ENCODE measurements around the gene WDR70. TPM values are rescaled to one million over a fixed set of nuclear protein-coding genes. Genes with fewer than 3 reads are reported as not detected.

WDR70 gene
- total and polyA plus RNA-seq, 2 donors (not counting 3 experiments of a cell fraction or from before 2014, with no cell fraction given), result 6.7 to 37.3 TPM

DNA sequence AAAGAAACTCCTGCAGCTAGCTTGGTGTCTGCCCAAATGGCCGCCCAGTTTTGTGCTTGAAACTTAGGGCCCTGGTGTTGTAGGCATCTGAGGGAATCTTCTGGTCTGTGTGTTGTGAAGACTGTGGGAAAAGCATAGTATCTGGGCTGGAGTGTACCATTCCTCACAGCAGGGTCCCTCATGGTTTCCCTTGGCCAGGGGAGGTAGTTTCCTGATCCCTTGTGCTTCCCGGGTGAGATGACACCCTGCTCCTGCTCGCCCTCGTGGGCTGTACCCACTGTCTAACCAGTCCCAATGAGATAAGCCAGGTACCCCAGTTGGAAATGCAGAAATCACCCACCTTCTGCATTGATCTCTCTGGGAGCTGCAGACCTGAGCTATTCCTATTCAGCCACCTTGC lies 277.9 kb downstream of the WDR70 start:
- no peak for FAIRE-seq
- no peak for TF ChIP-seq JUN (IDR thresholded peaks at IDR 0.05; ENCODE audit: borderline replicate concordance, insufficient read depth, insufficient read length, low read depth)
- no peak for TF ChIP-seq FOS (IDR thresholded peaks at IDR 0.05; ENCODE audit: borderline replicate concordance, insufficient read depth, low read length)
- no peak for TF ChIP-seq POLR2AphosphoS5 (IDR thresholded peaks at IDR 0.05; ENCODE audit: insufficient read depth, low read depth, low read length)
- TF ChIP-seq, protein P1, sequence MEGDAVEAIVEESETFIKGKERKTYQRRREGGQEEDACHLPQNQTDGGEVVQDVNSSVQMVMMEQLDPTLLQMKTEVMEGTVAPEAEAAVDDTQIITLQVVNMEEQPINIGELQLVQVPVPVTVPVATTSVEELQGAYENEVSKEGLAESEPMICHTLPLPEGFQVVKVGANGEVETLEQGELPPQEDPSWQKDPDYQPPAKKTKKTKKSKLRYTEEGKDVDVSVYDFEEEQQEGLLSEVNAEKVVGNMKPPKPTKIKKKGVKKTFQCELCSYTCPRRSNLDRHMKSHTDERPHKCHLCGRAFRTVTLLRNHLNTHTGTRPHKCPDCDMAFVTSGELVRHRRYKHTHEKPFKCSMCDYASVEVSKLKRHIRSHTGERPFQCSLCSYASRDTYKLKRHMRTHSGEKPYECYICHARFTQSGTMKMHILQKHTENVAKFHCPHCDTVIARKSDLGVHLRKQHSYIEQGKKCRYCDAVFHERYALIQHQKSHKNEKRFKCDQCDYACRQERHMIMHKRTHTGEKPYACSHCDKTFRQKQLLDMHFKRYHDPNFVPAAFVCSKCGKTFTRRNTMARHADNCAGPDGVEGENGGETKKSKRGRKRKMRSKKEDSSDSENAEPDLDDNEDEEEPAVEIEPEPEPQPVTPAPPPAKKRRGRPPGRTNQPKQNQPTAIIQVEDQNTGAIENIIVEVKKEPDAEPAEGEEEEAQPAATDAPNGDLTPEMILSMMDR (IDR thresholded peaks at IDR 0.05; ENCODE audit: extremely low read depth in 1 of 2, insufficient read depth in 1 of 2, low read depth in 1 of 2, low read length in 2 of 2), result no peak
- no peak for TF ChIP-seq POLR2A (IDR thresholded peaks at IDR 0.05; ENCODE audit: low read depth, low read length)
- TF ChIP-seq, protein P2, sequence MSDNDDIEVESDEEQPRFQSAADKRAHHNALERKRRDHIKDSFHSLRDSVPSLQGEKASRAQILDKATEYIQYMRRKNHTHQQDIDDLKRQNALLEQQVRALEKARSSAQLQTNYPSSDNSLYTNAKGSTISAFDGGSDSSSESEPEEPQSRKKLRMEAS (IDR thresholded peaks at IDR 0.05; ENCODE audit: insufficient read depth, insufficient read length), result no peak
- no peak for TF ChIP-seq MYC (IDR thresholded peaks at IDR 0.05; ENCODE audit: low read depth, low read length)
- TF ChIP-seq GATA2 (IDR thresholded peaks at IDR 0.05; ENCODE audit: insufficient read depth, insufficient read length, low read depth, low read length), result no peak
- TF ChIP-seq EZH2 (IDR thresholded peaks at IDR 0.05; ENCODE audit: borderline replicate concordance, low read depth, low read length, severe bottlenecking), result no peak
- dilution Hi-C loops (cut with MboI; ENCODE audit: extremely low pct_ligation_motif_present, low sequenced_read_pairs), result no loop called here

More for the DNA sequence above, 277.9 kb downstream of the WDR70 start:
- Histone ChIP-seq H3K27ac (ENCODE audit: insufficient read depth, low read depth, low read length) (no peak overlapping the region), H3K9ac (replicated peaks; ENCODE audit: extremely low read depth, insufficient read depth, low read length) (no peak overlapping the region), H3K36me3 (ENCODE audit: control insufficient read depth in 2 of 2, extremely low read depth in 1 of 2, insufficient read depth in 2 of 2, low read length in 2 of 2) (no peaks in the 10 kb centered on the region), H3K4me2 (ENCODE audit: insufficient read depth, low read length) (no peak overlapping the region), H3K79me2 (ENCODE audit: control insufficient read depth, insufficient read depth, low read length) (no peaks in the 10 kb centered on the region), H2AFZ (ENCODE audit: low read depth, low read length) (no peak overlapping the region), H3K27me3 (ENCODE audit: control insufficient read depth in 2 of 2, insufficient read depth in 2 of 2, low read length in 2 of 2) (no peaks in the 10 kb centered on the region), H3K4me1 (ENCODE audit: control insufficient read depth, extremely low read depth, insufficient read depth, low read length) (peaks cover 4% of the 10 kb centered on the region), H3K4me3 (replicated peaks in 1 of 3; ENCODE audit: insufficient read depth in 1 of 3, low read depth in 1 of 3, low read length in 3 of 3) (no peak overlapping the region), H3K9me1 (replicated peaks; ENCODE audit: control insufficient read depth, extremely low read depth, insufficient read depth, low read length) (no peaks in the 10 kb centered on the region), H3K9me3 (replicated peaks; ENCODE audit: control insufficient read depth, insufficient read depth, low read length) (no peaks in the 10 kb centered on the region), H4K20me1 (replicated peaks; ENCODE audit: control insufficient read depth, extremely low read depth, insufficient read depth, low read length) (no peaks in the 10 kb centered on the region)
- no peak for DNase-seq (ENCODE audit: low read depth, low spot score)
- intact Hi-C loops (cut with micrococcal nuclease), result no loop called here
- CTCF ChIA-PET, result no interaction called here
- no TSS peak for BruUV-seq (replicated peaks)
- POLR2A ChIA-PET, result no interaction called here
